ENCODE results near the gene BPIFA2. TPM values are rescaled to one million over a fixed set of nuclear protein-coding genes. Genes with fewer than 3 reads are reported as not detected.

BPIFA2 gene
- total and polyA plus RNA-seq, 9 of the 15 experiments (the other 6 are each of a cell fraction or from before 2014, with no cell fraction given): not detected

DNA sequence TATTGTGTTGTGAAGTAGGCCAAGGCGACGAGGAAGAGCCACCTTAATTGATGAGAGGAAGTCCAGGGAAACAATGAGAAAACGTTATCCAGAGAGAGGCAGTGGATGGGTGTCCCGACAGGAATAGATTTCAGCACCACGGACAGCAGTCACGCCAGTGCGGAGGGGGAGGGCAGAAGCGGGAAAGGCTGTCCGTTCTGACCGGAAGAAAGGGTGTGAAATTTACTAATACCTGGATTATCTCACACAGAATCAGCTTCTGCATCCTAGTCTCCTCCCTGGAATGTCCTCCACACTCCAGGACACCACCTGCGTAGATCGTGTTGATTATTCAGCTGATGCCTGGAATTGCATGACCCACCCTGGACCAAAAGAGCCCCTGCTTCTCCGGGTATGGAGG is 41.8 kb downstream of the BPIFA2 start (continued):
- TF ChIP-seq, protein P1, sequence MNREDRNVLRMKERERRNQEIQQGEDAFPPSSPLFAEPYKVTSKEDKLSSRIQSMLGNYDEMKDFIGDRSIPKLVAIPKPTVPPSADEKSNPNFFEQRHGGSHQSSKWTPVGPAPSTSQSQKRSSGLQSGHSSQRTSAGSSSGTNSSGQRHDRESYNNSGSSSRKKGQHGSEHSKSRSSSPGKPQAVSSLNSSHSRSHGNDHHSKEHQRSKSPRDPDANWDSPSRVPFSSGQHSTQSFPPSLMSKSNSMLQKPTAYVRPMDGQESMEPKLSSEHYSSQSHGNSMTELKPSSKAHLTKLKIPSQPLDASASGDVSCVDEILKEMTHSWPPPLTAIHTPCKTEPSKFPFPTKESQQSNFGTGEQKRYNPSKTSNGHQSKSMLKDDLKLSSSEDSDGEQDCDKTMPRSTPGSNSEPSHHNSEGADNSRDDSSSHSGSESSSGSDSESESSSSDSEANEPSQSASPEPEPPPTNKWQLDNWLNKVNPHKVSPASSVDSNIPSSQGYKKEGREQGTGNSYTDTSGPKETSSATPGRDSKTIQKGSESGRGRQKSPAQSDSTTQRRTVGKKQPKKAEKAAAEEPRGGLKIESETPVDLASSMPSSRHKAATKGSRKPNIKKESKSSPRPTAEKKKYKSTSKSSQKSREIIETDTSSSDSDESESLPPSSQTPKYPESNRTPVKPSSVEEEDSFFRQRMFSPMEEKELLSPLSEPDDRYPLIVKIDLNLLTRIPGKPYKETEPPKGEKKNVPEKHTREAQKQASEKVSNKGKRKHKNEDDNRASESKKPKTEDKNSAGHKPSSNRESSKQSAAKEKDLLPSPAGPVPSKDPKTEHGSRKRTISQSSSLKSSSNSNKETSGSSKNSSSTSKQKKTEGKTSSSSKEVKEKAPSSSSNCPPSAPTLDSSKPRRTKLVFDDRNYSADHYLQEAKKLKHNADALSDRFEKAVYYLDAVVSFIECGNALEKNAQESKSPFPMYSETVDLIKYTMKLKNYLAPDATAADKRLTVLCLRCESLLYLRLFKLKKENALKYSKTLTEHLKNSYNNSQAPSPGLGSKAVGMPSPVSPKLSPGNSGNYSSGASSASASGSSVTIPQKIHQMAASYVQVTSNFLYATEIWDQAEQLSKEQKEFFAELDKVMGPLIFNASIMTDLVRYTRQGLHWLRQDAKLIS (CRISPR knock-in tag; IDR thresholded peaks at IDR 0.05): 0 out of 2 replicates have a peak, but pooled peaks have one; percentile 34
- TF ChIP-seq, protein P2, sequence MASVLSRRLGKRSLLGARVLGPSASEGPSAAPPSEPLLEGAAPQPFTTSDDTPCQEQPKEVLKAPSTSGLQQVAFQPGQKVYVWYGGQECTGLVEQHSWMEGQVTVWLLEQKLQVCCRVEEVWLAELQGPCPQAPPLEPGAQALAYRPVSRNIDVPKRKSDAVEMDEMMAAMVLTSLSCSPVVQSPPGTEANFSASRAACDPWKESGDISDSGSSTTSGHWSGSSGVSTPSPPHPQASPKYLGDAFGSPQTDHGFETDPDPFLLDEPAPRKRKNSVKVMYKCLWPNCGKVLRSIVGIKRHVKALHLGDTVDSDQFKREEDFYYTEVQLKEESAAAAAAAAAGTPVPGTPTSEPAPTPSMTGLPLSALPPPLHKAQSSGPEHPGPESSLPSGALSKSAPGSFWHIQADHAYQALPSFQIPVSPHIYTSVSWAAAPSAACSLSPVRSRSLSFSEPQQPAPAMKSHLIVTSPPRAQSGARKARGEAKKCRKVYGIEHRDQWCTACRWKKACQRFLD (CRISPR knock-in tag; IDR thresholded peaks at IDR 0.05): peak; percentile 79
- peak; percentile 27; the same call in 1 of the 2 replicates for TF ChIP-seq STAG1 (CRISPR knock-in tag; IDR thresholded peaks at IDR 0.05; ENCODE audit: borderline replicate concordance)
- no peak for TF ChIP-seq BHLHE40 (IDR thresholded peaks at IDR 0.05; ENCODE audit: low read length)
- TF ChIP-seq SREBF2 (CRISPR knock-in tag; IDR thresholded peaks at IDR 0.05): no peak
- TF ChIP-seq ZNF766 (CRISPR knock-in tag; conservative IDR thresholded peaks at IDR 0.05): peak; percentile 68
- TF ChIP-seq, protein P3, sequence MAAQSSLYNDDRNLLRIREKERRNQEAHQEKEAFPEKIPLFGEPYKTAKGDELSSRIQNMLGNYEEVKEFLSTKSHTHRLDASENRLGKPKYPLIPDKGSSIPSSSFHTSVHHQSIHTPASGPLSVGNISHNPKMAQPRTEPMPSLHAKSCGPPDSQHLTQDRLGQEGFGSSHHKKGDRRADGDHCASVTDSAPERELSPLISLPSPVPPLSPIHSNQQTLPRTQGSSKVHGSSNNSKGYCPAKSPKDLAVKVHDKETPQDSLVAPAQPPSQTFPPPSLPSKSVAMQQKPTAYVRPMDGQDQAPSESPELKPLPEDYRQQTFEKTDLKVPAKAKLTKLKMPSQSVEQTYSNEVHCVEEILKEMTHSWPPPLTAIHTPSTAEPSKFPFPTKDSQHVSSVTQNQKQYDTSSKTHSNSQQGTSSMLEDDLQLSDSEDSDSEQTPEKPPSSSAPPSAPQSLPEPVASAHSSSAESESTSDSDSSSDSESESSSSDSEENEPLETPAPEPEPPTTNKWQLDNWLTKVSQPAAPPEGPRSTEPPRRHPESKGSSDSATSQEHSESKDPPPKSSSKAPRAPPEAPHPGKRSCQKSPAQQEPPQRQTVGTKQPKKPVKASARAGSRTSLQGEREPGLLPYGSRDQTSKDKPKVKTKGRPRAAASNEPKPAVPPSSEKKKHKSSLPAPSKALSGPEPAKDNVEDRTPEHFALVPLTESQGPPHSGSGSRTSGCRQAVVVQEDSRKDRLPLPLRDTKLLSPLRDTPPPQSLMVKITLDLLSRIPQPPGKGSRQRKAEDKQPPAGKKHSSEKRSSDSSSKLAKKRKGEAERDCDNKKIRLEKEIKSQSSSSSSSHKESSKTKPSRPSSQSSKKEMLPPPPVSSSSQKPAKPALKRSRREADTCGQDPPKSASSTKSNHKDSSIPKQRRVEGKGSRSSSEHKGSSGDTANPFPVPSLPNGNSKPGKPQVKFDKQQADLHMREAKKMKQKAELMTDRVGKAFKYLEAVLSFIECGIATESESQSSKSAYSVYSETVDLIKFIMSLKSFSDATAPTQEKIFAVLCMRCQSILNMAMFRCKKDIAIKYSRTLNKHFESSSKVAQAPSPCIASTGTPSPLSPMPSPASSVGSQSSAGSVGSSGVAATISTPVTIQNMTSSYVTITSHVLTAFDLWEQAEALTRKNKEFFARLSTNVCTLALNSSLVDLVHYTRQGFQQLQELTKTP (IDR thresholded peaks at IDR 0.05; ENCODE audit: low read depth in 1 of 2, partially characterized antibody in 2 of 2): peak in 1 of 2 experiments; percentile 90
- no peak for TF ChIP-seq ZNF76 (CRISPR knock-in tag; IDR thresholded peaks at IDR 0.05; ENCODE audit: borderline replicate concordance)
- no peak for TF ChIP-seq ZNF41 (CRISPR knock-in tag; conservative IDR thresholded peaks at IDR 0.05)
- TF ChIP-seq JUN (IDR thresholded peaks at IDR 0.05; ENCODE audit: borderline replicate concordance, low read depth, low read length): no peak
- TF ChIP-seq JUN (CRISPR knock-in tag; IDR thresholded peaks at IDR 0.05; ENCODE audit: borderline replicate concordance): 0 out of 2 replicates have a peak, but pooled peaks have one; percentile 67
- TF ChIP-seq NCOA6 (IDR thresholded peaks at IDR 0.05): peak; percentile 46; the same call in 1 of the 2 replicates
- TF ChIP-seq CREM (IDR thresholded peaks at IDR 0.05; ENCODE audit: low read depth): peak; percentile 68
- TF ChIP-seq ZNF23 (CRISPR knock-in tag; IDR thresholded peaks at IDR 0.05): no peak
- TF ChIP-seq TBL1XR1 (IDR thresholded peaks at IDR 0.05; ENCODE audit: low read length in 2 of 2): no peak
- TF ChIP-seq RCOR1 (IDR thresholded peaks at IDR 0.05; ENCODE audit: borderline replicate concordance in 1 of 2, low read depth in 2 of 2, low read length in 2 of 2): peak in 1 of 2 experiments; percentile 85; a peak in 2 of 4 replicates
- TF ChIP-seq, protein P4, sequence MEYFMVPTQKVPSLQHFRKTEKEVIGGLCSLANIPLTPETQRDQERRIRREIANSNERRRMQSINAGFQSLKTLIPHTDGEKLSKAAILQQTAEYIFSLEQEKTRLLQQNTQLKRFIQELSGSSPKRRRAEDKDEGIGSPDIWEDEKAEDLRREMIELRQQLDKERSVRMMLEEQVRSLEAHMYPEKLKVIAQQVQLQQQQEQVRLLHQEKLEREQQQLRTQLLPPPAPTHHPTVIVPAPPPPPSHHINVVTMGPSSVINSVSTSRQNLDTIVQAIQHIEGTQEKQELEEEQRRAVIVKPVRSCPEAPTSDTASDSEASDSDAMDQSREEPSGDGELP (CRISPR knock-in tag; IDR thresholded peaks at IDR 0.05; ENCODE audit: borderline replicate concordance): peak; percentile 53; the same call in 1 of the 2 replicates
- peak; percentile 97 for TF ChIP-seq MIER1 (IDR thresholded peaks at IDR 0.05; ENCODE audit: low read depth)
